Stomach (tissue), 9 donors: ENCODE data around the gene SERAC1. TPM values are rescaled to one million over a fixed set of nuclear protein-coding genes. Genes with fewer than 3 reads are reported as not detected.
"Not testable (repeated sequence)": the region's sequence is repeated elsewhere in the genome, so short reads cannot be mapped to it uniquely, and the experiment has no call there.

Source experiments
- DNase-seq, 2 donors: peaks; one replicate each; pipeline versions ENCODE4 v3.0.0 to v3.0.0-alpha.2; 2013 to 2019
- H3K27ac ChIP-seq, 5 donors: fragments of 200-600 bp in 4 of 5; sonication (generic) in 4 of 5; one replicate each; pipeline ENCODE4 v1.5.1; 2013 to 2019; ENCODE audit warnings: mild to moderate bottlenecking in 1 of 5, moderate library complexity in 1 of 5
- H3K27me3 ChIP-seq, 3 donors: fragments of 200-600 bp; sonication (generic); one replicate each; pipeline ENCODE4 v1.5.1; 2017 to 2019; ENCODE audit warnings: mixed run types in 1 of 3
- H3K36me3 ChIP-seq, 4 donors: fragments of 200-600 bp; sonication (generic); 1 replicate in 3 of 4; 2 replicates in 1 of 4; pipeline ENCODE4 v1.5.1; 2016 to 2019
- H3K4me1 ChIP-seq, 4 donors: fragments of 200-600 bp; sonication (generic); one replicate each; pipeline ENCODE4 v1.5.1; 2016 to 2019
- H3K4me3 ChIP-seq, 4 donors: fragments of 200-600 bp; sonication (generic) in 3 of 4; one replicate each; pipeline ENCODE4 v1.5.1; 2016 to 2019; ENCODE audit warnings: mild to moderate bottlenecking in 1 of 4
- H3K9me3 ChIP-seq, 4 donors: fragments of 200-600 bp; sonication (generic); one replicate each; pipeline ENCODE4 v1.5.1; 2016 to 2019
- CTCF ChIP-seq, 7 experiments: fragments of 450-650 bp in 4 of 7; fragments of 200-600 bp in 3 of 7; sonication (generic) in 3 of 7; IDR thresholded peaks; one replicate each; pipeline ENCODE4 v1.5.1; 2016 to 2019; ENCODE audit warnings: antibody characterized with exemption in 7 of 7, control low read depth in 2 of 7, mild to moderate bottlenecking in 1 of 7
- EP300 ChIP-seq: sonication (generic); formaldehyde crosslinking; IDR thresholded peaks from one replicate; pipeline ENCODE4 v1.6.1; 2017; ENCODE audit warnings: antibody characterized with exemption
- POLR2A ChIP-seq, 4 donors: fragments of 450-650 bp; IDR thresholded peaks; one replicate each; pipeline ENCODE4 v1.6.1; 2016; ENCODE audit warnings: antibody characterized with exemption in 4 of 4, control low read depth in 2 of 4, mild to moderate bottlenecking in 1 of 4, moderate library complexity in 1 of 4
- POLR2AphosphoS5 ChIP-seq, 3 donors: sonication (generic); formaldehyde crosslinking; IDR thresholded peaks; one replicate each; pipeline ENCODE4 v1.6.1; 2016; ENCODE audit warnings: antibody characterized with exemption in 3 of 3
- WGBS, 5 donors: extraction: QIAGEN DNeasy Blood & Tissue Kit in 3 of 5; methylation state at CpG; one replicate each; pipeline versions ENCODE4 v1.1.5 to v1.1.7; 2013 to 2018; 5-methylcytosine and 5-hydroxymethylcytosine counted together
- intact Hi-C: fragments of 100-400 bp; cut with DNase I; formaldehyde crosslinking; loops from one replicate; pipeline ENCODE4 v1.15.1; 2023; ENCODE audit warnings: low total_unique reads
- polyA plus RNA-seq, 3 donors: library from polyadenylated mRNA; stranded (reverse); fragments of 200-250 nt; gene quantifications; one replicate each; pipeline ENCODE4 v1.2.3, GENCODE V29; 2013
- total RNA-seq, 5 donors: library from RNA; depleted of rRNA; stranded (reverse); fragments of >200 nt; gene quantifications; one replicate each; pipeline versions ENCODE4 v1.1.0 to v1.2.3, GENCODE V29; 2014 to 2016
- donor health status: healthy with polysubstance abuse.
- donor health status: Bipolar disorder and iron deficiency.
- donor health status: healthy.

SERAC1 gene
- total and polyA plus RNA-seq, 8 donors, result 0.58 to 27.2 (median 4.3) TPM

DNA sequence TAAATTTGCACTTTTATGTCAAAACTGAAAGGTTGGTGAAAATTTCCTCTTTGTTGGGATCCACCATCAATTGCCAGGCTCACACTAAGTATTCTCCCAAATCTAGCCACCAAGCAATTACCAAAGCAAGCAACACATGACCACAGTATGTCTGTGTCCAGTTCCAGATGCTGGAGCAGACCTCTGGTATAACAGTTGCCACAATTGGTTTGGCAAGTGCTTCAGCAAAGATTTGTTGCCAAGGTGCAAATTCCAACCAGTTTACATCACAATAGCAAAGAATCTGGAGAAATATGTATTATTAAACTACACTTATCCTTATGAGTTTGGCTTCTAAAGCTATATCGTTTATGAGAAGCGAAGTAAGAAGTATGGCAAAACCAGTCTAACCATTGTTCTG, 6.5 kb upstream of the SERAC1 start:
- H3K27me3 ChIP-seq, result no peaks in the 10 kb centered on the region
- peaks cover 0 to 45% (median 15%) of the 10 kb centered on the region in 4 donors for H3K4me1 ChIP-seq
- peaks cover 0 to 7% (median 5%) of the 10 kb centered on the region in 4 donors for H3K36me3 ChIP-seq
- H3K9me3 ChIP-seq, result no peaks in the 10 kb centered on the region
- peak in 1 of 2 donors; percentile 13 for DNase-seq
- intact Hi-C loops, result no loop called here
- 65 to 83% (median 72%) methylated on average over 2 of the region's 2 CpGs for WGBS, 5 donors
- no peak overlapping the region for H3K4me3 ChIP-seq
- no peak for TF ChIP-seq CTCF (IDR thresholded peaks at IDR 0.05)
- H3K27ac ChIP-seq, result no peak overlapping the region

GRCh38 chr6:158174024-158174423, 6.0 kb upstream of the SERAC1 start:
- TF ChIP-seq POLR2AphosphoS5 (IDR thresholded peaks at IDR 0.05) (no peak), EP300 (no peak), POLR2A (IDR thresholded peaks at IDR 0.05) (no peak)
- Histone ChIP-seq H3K9me3 (no peaks in the 10 kb centered on the region), H3K36me3 (peaks cover 0 to 7% (median 5%) of the 10 kb centered on the region in 4 donors), H3K27me3 (no peaks in the 10 kb centered on the region), H3K27ac (no peak overlapping the region), H3K4me1 (peaks cover 0 to 45% (median 16%) of the 10 kb centered on the region in 4 donors), H3K4me3 (no peak overlapping the region)
- 72 to 88% (median 82%) methylated on average over 2 of the region's 2 CpGs for WGBS, 5 donors
- DNase-seq, result no peak
- intact Hi-C loops, result no loop called here

- intact Hi-C loops, result no loop called here
- no peak overlapping the region for H3K27ac ChIP-seq
These were observed 3.9 kb upstream of the SERAC1 start for GRCh38 chr6:158172001-158172400.

DNA sequence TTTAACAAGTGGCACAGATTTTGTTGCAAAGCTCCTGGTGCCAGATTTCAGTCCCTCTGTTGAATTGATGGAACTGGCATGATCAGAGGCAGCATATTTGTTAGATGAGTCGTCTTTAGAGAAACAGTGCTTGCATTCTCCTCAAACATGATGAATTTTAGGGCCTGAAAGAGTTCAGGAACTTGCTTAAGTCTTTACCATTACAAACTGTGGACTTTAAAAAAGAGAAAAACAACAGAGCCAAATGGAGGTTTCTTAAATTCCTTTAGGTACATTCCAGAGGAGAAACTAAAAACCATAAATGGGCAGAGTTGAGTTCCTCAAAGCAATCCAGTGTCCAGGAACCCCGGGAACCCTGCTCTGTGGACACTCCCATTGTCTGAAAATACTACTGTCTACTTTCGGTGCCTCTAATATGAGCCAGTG, 2.6 kb upstream of the SERAC1 start:
- intact Hi-C loops, result no loop called here
- H3K27ac ChIP-seq, result peak overlapping the region in 3 of 5 donors; percentile 29 to 62 (median 32)
- no peak for TF ChIP-seq CTCF (IDR thresholded peaks at IDR 0.05)
- no peak for TF ChIP-seq POLR2A (IDR thresholded peaks at IDR 0.05)
- no peak for TF ChIP-seq EP300
- no peak for TF ChIP-seq POLR2AphosphoS5 (IDR thresholded peaks at IDR 0.05)

More at GRCh38 chr6:158172001-158172400, 3.9 kb upstream of the SERAC1 start:
- Histone ChIP-seq H3K9me3 (no peaks in the 10 kb centered on the region), H3K4me3 (no peak overlapping the region), H3K36me3 (peaks cover 0 to 7% (median 5%) of the 10 kb centered on the region in 4 donors), H3K4me1 (peaks cover 0 to 56% (median 26%) of the 10 kb centered on the region in 4 donors), H3K27me3 (no peaks in the 10 kb centered on the region)
- TF ChIP-seq CTCF (IDR thresholded peaks at IDR 0.05) (no peak), POLR2A (IDR thresholded peaks at IDR 0.05) (no peak), EP300 (no peak), POLR2AphosphoS5 (IDR thresholded peaks at IDR 0.05) (no peak)
- DNase-seq, result no peak
- 87 to 95% (median 91%) methylated on average over 5 of the region's 5 CpGs for WGBS, 5 donors

GRCh38 chr6:158169634-158170033, 1.6 kb upstream of the SERAC1 start:
- H3K9me3 ChIP-seq, result not testable (repeated sequence)

More for the DNA sequence above, 2.6 kb upstream of the SERAC1 start:
- Histone ChIP-seq H3K27me3 (no peaks in the 10 kb centered on the region), H3K9me3 (no peaks in the 10 kb centered on the region), H3K36me3 (peaks cover 0 to 7% (median 2%) of the 10 kb centered on the region in 4 donors), H3K4me1 (peaks cover 0 to 62% (median 31%) of the 10 kb centered on the region in 4 donors), H3K4me3 (no peak overlapping the region)
- DNase-seq, result peak in 1 of 2 donors; percentile 18
- 51 to 76% (median 65%) methylated on average over 3 of the region's 3 CpGs for WGBS, 5 donors

More at GRCh38 chr6:158169634-158170033, 1.6 kb upstream of the SERAC1 start:
- intact Hi-C loops, H3K4me3 ChIP-seq, H3K36me3 ChIP-seq, DNase-seq, H3K27me3 ChIP-seq: not testable (repeated sequence)
- peaks cover 0 to 57% (median 30%) of the 10 kb centered on the region in 4 donors for H3K4me1 ChIP-seq
- 93 to 97% (median 96%) methylated on average over 6 of the region's 6 CpGs for WGBS, 5 donors
- H3K27ac ChIP-seq, result peak overlapping the region in 2 of 5 donors; percentile 20 to 62
